GM19239 (cell line): ENCODE results near the gene KLHL41.
A peak's percentile ranks its signal among the peaks of the same experiment; 100 is the strongest.

Experiments
- DNase-seq: peaks from one replicate; pipeline ENCODE4 v3.0.0; 2011; ENCODE audit warnings: low spot score; ENCODE audit not compliant: insufficient read length
- FAIRE-seq: peaks from 2 replicates; lab custom pipeline; 2011; peaks lifted over from hg19 to GRCh38; lab: Jason Lieb, UNC

The KLHL41 gene

GRCh38 chr2:169509298-169509885, at the start of gene KLHL41:
TSS of gene KLHL41 (plus strand) at chr2:169509702. CDS start at chr2:169509779, 77 bp downstream.
- no peak for FAIRE-seq
- no peak for DNase-seq

- DNase-seq (no peak), FAIRE-seq (no peak)
Observed at GRCh38 chr2:169461143-169461542, 48.4 kb upstream of the KLHL41 start.

- DNase-seq (no peak), FAIRE-seq (no peak)
Observed at GRCh38 chr2:169462896-169463695, 46.4 kb upstream of the KLHL41 start.

- no peak for FAIRE-seq
Observed at GRCh38 chr2:169464466-169464865, 45.0 kb upstream of the KLHL41 start.

GRCh38 chr2:169464882-169465281, 44.6 kb upstream of the KLHL41 start:
- DNase-seq (no peak), FAIRE-seq (no peak)

More at GRCh38 chr2:169464466-169464865, 45.0 kb upstream of the KLHL41 start:
- no peak for DNase-seq

GRCh38 chr2:169468841-169469240, 40.7 kb upstream of the KLHL41 start:
- FAIRE-seq (no peak), DNase-seq (no peak)

- no peak for FAIRE-seq
Observed at GRCh38 chr2:169469952-169470572, 39.4 kb upstream of the KLHL41 start.

GRCh38 chr2:169472249-169472648, 37.3 kb upstream of the KLHL41 start:
- FAIRE-seq (no peak), DNase-seq (no peak)

More at GRCh38 chr2:169469952-169470572, 39.4 kb upstream of the KLHL41 start:
- no peak for DNase-seq

GRCh38 chr2:169476459-169476858, 33.0 kb upstream of the KLHL41 start:
- no peak for FAIRE-seq
- no peak for DNase-seq

- no peak for FAIRE-seq
Observed at GRCh38 chr2:169478339-169478738, 31.2 kb upstream of the KLHL41 start.

GRCh38 chr2:169478745-169479256, 30.7 kb upstream of the KLHL41 start:
- DNase-seq (no peak), FAIRE-seq (no peak)

More at GRCh38 chr2:169478339-169478738, 31.2 kb upstream of the KLHL41 start:
- no peak for DNase-seq

GRCh38 chr2:169479257-169480078, 30.0 kb upstream of the KLHL41 start, which contains the start of gene BBS5:
TSS of gene BBS5 (plus strand) at chr2:169479494. CDS start at chr2:169479554, 60 bp downstream.
- peak; percentile 80 for FAIRE-seq

GRCh38 chr2:169480079-169480465, 29.4 kb upstream of the KLHL41 start:
- FAIRE-seq: peak; percentile 26
- no peak for DNase-seq

More at GRCh38 chr2:169479257-169480078, 30.0 kb upstream of the KLHL41 start, which contains the start of gene BBS5:
- peak; percentile 57 for DNase-seq

GRCh38 chr2:169485650-169486138, 23.8 kb upstream of the KLHL41 start:
- FAIRE-seq (no peak), DNase-seq (no peak)

- no peak for FAIRE-seq
- no peak for DNase-seq
Observed at GRCh38 chr2:169486487-169486886, 23.0 kb upstream of the KLHL41 start.

- DNase-seq (no peak), FAIRE-seq (peak; percentile 35)
Observed at GRCh38 chr2:169490834-169491233, 18.7 kb upstream of the KLHL41 start.

GRCh38 chr2:169491378-169491777, 18.1 kb upstream of the KLHL41 start:
- DNase-seq: no peak
- no peak for FAIRE-seq

GRCh38 chr2:169493360-169493759, 16.1 kb upstream of the KLHL41 start:
- FAIRE-seq: no peak
- DNase-seq: no peak

GRCh38 chr2:169495310-169495928, 14.1 kb upstream of the KLHL41 start:
- no peak for FAIRE-seq

More at GRCh38 chr2:169495310-169495928, 14.1 kb upstream of the KLHL41 start:
- no peak for DNase-seq
